Central memory CD8-positive, alpha-beta T cell (primary cell): ENCODE data around the gene RPL12.
A peak's percentile ranks its signal among the peaks of the same experiment; 100 is the strongest.

Experiments
- ATAC-seq: fragments of 150-1000 bp; cut with Tn5 transposase; replicated peaks from 2 replicates; pipeline ENCODE4 v1.10.0; 2022; ENCODE audit warnings: mild to moderate bottlenecking, moderate FRiP score, moderate number of reproducible peaks; ENCODE audit not compliant: poor library complexity, severe bottlenecking; ENCODE audit errors: extremely low read depth
- DNase-seq, 2 donors: peaks; one replicate each; pipeline ENCODE4 v3.0.0; 2021; ENCODE audit warnings: low spot score in 2 of 2
- H3K27ac Mint-ChIP-seq: one replicate; pipeline ENCODE4 v1.8.0; 2022; ENCODE audit warnings: low read depth, mild to moderate bottlenecking, moderate library complexity, mixed read lengths
- H3K27me3 Mint-ChIP-seq: one replicate; pipeline ENCODE4 v1.8.0; 2022; ENCODE audit warnings: mixed read lengths
- H3K36me3 Mint-ChIP-seq: one replicate; pipeline ENCODE4 v1.8.0; 2022; ENCODE audit warnings: mild to moderate bottlenecking, moderate library complexity, mixed read lengths; ENCODE audit not compliant: insufficient read depth
- H3K4me1 Mint-ChIP-seq: one replicate; pipeline ENCODE4 v1.8.0; 2022; ENCODE audit warnings: mixed read lengths
- H3K4me3 Mint-ChIP-seq: one replicate; pipeline ENCODE4 v1.8.0; 2022; ENCODE audit warnings: mild to moderate bottlenecking, moderate library complexity, mixed read lengths
- H3K9me3 Mint-ChIP-seq: one replicate; pipeline ENCODE4 v1.8.0; 2022; ENCODE audit warnings: mixed read lengths

Gene RPL12

DNA sequence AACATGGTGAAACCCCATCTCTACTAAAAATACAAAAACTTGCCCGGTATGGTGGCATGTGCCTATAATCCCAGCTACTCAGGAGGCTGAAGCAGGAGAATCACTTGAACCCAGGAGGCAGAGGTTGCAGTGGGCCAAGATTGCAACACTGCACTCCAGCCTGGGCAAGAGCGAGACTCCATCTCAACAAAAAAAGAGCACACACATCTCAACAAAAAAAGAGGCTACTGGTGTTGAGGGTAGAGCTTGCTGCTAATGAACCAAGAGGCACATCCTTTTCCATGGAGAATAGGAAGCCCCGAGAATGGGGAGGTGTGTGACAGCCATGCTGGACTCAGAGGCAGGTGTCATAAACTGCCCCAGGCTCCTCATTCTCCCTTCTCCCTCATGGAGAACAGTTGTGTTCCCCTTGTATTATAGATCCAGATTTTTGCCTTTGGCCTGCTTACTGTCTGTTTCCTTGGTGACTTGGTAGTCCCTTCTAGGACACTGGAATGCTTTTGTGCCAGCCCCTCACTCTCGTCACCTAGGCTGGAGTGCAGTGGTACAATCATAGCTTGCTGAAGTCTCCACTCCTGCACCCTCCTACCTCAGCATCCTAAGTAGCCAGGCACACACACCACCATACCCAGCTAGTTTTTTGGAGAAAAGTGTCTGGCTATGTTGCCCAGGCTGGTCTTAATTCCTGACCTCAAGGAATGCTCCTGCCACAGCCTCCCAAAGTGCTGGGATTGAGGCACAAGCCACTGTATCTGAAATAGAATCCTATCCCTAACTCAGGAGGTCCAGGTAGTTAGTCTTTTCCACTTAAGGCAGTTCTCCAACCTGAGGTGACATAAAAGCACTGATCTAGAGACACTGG, 5.1 kb downstream of the RPL12 start:
- peaks cover 78% of the 10 kb centered on the region for H3K36me3 Mint-ChIP-seq
- no peak for ATAC-seq
- H3K4me3 Mint-ChIP-seq = no peak overlapping the region
- H3K27me3 Mint-ChIP-seq = no peaks in the 10 kb centered on the region
- peaks cover 32% of the 10 kb centered on the region for H3K4me1 Mint-ChIP-seq
- H3K9me3 Mint-ChIP-seq = no peaks in the 10 kb centered on the region
- DNase-seq = no peak
- H3K27ac Mint-ChIP-seq = peak overlapping the region; percentile 5

DNA sequence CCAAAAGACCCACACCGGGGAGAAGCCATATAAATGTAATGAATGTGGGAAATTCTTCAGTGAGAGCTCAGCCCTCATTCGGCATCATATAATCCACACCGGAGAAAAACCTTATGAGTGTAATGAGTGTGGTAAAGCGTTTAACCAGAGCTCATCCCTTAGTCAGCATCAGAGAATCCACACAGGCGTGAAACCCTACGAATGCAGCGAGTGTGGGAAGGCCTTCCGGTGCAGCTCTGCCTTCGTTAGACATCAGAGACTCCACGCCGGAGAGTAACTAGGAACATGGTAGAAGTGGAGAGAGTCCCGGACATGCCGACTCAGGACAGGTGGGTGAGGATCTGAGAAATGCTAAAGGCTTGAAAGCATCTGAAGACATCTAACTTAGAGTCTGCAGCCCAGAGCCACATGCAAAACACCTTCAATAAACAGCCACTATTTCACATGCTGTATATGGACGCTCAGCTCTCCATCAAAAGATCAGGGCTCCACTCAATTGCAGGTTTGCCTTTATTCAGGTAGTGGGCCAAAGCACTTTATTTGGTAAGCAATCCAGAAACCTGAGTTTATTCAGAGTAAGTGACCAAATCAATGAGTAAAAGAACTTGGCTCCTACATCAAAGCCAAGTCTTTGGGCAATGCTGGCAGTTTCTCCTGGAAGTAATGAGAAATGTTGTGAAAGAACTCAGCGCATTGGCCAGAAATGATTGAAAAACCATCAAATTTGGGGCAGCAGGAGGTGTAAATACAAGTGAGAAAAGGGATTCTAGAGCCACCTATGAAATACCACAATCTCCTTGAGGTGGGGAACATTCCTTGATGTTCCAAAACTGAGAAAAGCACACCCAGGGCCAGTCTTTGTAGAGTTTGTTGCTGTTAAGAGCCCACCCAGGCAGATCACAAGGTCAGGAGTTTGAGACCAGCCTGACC, 6.0 kb downstream of the RPL12 start:
- Mint-ChIP-seq H3K9me3 (no peaks in the 10 kb centered on the region), H3K27me3 (no peaks in the 10 kb centered on the region), H3K4me3 (no peak overlapping the region), H3K36me3 (peaks cover 75% of the 10 kb centered on the region), H3K27ac (peak overlapping the region; percentile 16), H3K4me1 (peaks cover 27% of the 10 kb centered on the region)
- DNase-seq = no peak
- ATAC-seq = no peak

GRCh38 chr9:127444283-127444920, 6.8 kb downstream of the RPL12 start:
- H3K4me1 Mint-ChIP-seq = peaks cover 23% of the 10 kb centered on the region
- DNase-seq = no peak
- no peaks in the 10 kb centered on the region for H3K27me3 Mint-ChIP-seq
- no peaks in the 10 kb centered on the region for H3K9me3 Mint-ChIP-seq
- H3K36me3 Mint-ChIP-seq = peaks cover 70% of the 10 kb centered on the region
- H3K4me3 Mint-ChIP-seq = no peak overlapping the region
- ATAC-seq = no peak
- H3K27ac Mint-ChIP-seq = peak overlapping the region; percentile 16

GRCh38 chr9:127438394-127438793, 12.8 kb downstream of the RPL12 start:
- H3K4me3 Mint-ChIP-seq = peak overlapping the region; percentile 47

DNA sequence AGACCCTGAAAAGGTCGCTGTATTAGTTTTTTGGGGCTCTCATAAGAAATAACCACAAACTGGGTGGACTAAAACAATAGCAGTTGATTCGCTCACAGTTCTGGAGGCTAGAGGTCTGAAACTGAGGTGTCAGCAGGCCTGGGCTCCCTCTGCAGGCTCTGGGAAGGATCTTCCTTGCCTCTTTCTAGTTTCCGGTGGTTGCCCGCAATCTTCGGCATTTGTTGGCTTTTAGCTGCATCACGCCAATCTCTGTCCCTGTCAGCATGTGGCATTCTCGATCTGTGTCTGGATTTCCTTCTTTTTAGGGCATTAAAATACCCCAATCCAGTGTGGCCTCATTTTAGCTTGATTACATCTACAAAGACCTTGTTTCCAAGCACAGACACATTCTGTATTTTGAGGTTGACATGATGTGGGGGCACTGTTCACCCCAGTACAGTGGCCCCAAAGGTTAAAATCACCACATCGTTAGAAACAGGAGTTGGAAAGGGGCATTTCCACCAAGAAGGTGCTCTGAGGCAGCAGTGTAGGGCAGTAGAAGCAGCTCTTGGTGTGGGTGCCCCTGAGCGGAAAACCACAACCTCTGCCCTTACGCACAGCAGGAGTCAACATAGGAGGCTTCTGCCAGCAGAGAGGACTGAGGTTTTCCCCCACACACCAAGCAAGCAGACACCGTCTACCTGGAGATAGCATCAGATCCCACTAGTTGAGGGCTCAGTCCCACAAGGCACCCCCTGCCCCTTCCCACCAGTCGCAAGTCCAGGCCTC, 13.5 kb downstream of the RPL12 start:
- peaks cover 56% of the 10 kb centered on the region for H3K36me3 Mint-ChIP-seq
- DNase-seq (peak in 1 of 2 donors; percentile 46), ATAC-seq (peak; percentile 95)
- peak overlapping the region; percentile 47 for H3K4me3 Mint-ChIP-seq
- no peaks in the 10 kb centered on the region for H3K9me3 Mint-ChIP-seq
- H3K27ac Mint-ChIP-seq = peak overlapping the region; percentile 65
- peaks cover 30% of the 10 kb centered on the region for H3K4me1 Mint-ChIP-seq
- no peaks in the 10 kb centered on the region for H3K27me3 Mint-ChIP-seq

More at GRCh38 chr9:127438394-127438793, 12.8 kb downstream of the RPL12 start:
- Mint-ChIP-seq H3K9me3 (no peaks in the 10 kb centered on the region), H3K27ac (peak overlapping the region; percentile 65), H3K27me3 (no peaks in the 10 kb centered on the region), H3K4me1 (peaks cover 29% of the 10 kb centered on the region), H3K36me3 (peaks cover 56% of the 10 kb centered on the region)
- DNase-seq (no peak), ATAC-seq (no peak)

GRCh38 chr9:127430415-127430814, 20.8 kb downstream of the RPL12 start:
- ATAC-seq (no peak), DNase-seq (no peak)
- Mint-ChIP-seq H3K27ac (no peak overlapping the region), H3K27me3 (no peaks in the 10 kb centered on the region), H3K4me1 (peaks cover 22% of the 10 kb centered on the region), H3K36me3 (peaks cover 58% of the 10 kb centered on the region), H3K9me3 (no peaks in the 10 kb centered on the region), H3K4me3 (no peak overlapping the region)

- Mint-ChIP-seq H3K4me3 (no peak overlapping the region), H3K36me3 (peaks cover 56% of the 10 kb centered on the region), H3K4me1 (peaks cover 35% of the 10 kb centered on the region)
Observed at GRCh38 chr9:127428348-127428747, 22.9 kb downstream of the RPL12 start.

GRCh38 chr9:127426756-127427155, 24.4 kb downstream of the RPL12 start:
- H3K9me3 Mint-ChIP-seq = no peaks in the 10 kb centered on the region
- H3K27me3 Mint-ChIP-seq = no peaks in the 10 kb centered on the region
- peaks cover 53% of the 10 kb centered on the region for H3K36me3 Mint-ChIP-seq
- DNase-seq (no peak), ATAC-seq (peak; percentile 44)
- peaks cover 45% of the 10 kb centered on the region for H3K4me1 Mint-ChIP-seq
- H3K4me3 Mint-ChIP-seq = peak overlapping the region; percentile 51
- H3K27ac Mint-ChIP-seq = peak overlapping the region; percentile 67

More at GRCh38 chr9:127428348-127428747, 22.9 kb downstream of the RPL12 start:
- DNase-seq = no peak
- peak overlapping the region; percentile 35 for H3K27ac Mint-ChIP-seq
- no peaks in the 10 kb centered on the region for H3K9me3 Mint-ChIP-seq
- ATAC-seq = no peak
- no peaks in the 10 kb centered on the region for H3K27me3 Mint-ChIP-seq

- H3K27me3 Mint-ChIP-seq = no peaks in the 10 kb centered on the region
- peaks cover 45% of the 10 kb centered on the region for H3K4me1 Mint-ChIP-seq
Observed at GRCh38 chr9:127424676-127424999, 26.6 kb downstream of the RPL12 start.

DNA sequence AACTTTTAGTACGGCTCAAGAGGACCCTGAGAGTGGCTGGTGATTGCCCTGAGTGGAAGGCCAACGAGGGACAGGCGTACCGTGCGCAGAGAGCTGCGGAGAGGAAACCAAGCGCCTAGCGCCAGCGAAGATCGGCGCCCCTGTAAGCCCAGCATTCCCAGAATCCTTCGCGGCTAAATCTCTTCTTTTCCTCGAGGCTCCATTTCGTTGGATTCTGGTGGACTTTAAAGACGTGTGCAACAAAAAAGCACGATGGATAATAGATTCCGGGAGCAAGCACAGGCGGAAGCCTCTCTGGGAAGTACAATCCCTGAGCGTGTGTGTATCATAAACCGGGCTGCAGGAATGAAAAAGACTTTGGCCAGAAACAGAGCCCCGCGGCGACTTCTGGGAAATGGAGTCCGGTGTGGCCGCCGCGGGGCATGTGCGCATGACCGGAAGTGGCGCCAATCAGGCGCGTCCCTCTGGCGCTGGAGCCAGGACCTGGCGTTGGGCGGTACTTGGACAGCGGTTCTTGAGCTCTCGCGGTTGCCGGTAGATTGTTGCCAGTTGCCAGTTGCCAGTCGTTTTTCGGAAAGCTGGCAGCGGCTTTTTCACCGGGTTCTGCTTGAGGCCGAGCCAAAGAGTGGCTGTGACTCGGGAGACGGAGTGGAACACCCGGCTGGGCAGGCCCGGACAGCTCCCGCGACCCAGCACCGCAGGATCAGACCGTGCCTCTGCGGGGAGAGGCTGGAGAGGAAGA, 27.1 kb downstream of the RPL12 start, which contains the start of gene ZNF79:
Gene ZNF79, plus strand, starts transcription at position 449 of the 742 bp plus-strand sequence. CDS start 406 bp downstream, outside the sequence.
- peaks cover 45% of the 10 kb centered on the region for H3K4me1 Mint-ChIP-seq
- no peaks in the 10 kb centered on the region for H3K27me3 Mint-ChIP-seq
- peak; percentile 81 to 84 for DNase-seq
- peak within 1 kb of the TSS; percentile 97 for H3K27ac Mint-ChIP-seq
- ATAC-seq = peak; percentile 82
- H3K9me3 Mint-ChIP-seq = no peaks in the 10 kb centered on the region
- peak within 1 kb of the TSS; percentile 99 for H3K4me3 Mint-ChIP-seq
- H3K36me3 Mint-ChIP-seq = peaks cover 32% of the 10 kb centered on the region

More at GRCh38 chr9:127424676-127424999, 26.6 kb downstream of the RPL12 start:
- peak; percentile 48 for ATAC-seq
- H3K9me3 Mint-ChIP-seq = no peaks in the 10 kb centered on the region
- H3K36me3 Mint-ChIP-seq = peaks cover 36% of the 10 kb centered on the region
- peak overlapping the region; percentile 97 for H3K27ac Mint-ChIP-seq
- DNase-seq = no peak
- peak overlapping the region; percentile 99 for H3K4me3 Mint-ChIP-seq

GRCh38 chr9:127423476-127423933, 27.7 kb downstream of the RPL12 start:
- Mint-ChIP-seq H3K4me1 (peaks cover 45% of the 10 kb centered on the region), H3K4me3 (peak overlapping the region; percentile 99), H3K27ac (peak overlapping the region; percentile 97), H3K36me3 (peaks cover 29% of the 10 kb centered on the region), H3K9me3 (no peaks in the 10 kb centered on the region), H3K27me3 (no peaks in the 10 kb centered on the region)
- no peak for ATAC-seq
- DNase-seq = no peak
